ENCODE results near the gene PPP1R3A. TPM values are rescaled to one million over a fixed set of nuclear protein-coding genes. Genes with fewer than 3 reads are reported as not detected.

Gene PPP1R3A
- total RNA-seq, 4 donors from 2014 or later, result not detected

DNA sequence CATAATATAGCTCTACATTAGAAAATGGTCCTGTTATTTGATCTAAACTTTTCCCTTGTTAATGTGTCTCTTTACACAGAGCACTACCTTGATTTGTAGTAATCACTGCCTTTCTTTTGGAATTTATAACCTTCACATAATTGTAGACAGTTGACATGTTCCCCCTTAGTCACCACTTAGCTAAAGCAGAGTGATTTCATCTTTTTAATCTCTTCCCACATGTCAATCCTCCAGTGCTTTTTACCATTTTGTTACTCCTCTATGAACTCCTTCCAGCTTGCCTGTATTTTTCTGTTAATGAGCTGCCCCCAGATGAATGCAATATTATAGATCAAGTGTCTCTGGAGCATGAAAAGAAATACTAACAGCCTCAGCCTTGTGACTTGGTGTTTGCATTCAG, 2.6 kb upstream of the PPP1R3A start:
- TF ChIP-seq, protein P1, sequence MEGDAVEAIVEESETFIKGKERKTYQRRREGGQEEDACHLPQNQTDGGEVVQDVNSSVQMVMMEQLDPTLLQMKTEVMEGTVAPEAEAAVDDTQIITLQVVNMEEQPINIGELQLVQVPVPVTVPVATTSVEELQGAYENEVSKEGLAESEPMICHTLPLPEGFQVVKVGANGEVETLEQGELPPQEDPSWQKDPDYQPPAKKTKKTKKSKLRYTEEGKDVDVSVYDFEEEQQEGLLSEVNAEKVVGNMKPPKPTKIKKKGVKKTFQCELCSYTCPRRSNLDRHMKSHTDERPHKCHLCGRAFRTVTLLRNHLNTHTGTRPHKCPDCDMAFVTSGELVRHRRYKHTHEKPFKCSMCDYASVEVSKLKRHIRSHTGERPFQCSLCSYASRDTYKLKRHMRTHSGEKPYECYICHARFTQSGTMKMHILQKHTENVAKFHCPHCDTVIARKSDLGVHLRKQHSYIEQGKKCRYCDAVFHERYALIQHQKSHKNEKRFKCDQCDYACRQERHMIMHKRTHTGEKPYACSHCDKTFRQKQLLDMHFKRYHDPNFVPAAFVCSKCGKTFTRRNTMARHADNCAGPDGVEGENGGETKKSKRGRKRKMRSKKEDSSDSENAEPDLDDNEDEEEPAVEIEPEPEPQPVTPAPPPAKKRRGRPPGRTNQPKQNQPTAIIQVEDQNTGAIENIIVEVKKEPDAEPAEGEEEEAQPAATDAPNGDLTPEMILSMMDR (IDR thresholded peaks at IDR 0.05), result no peak
- no peak for TF ChIP-seq POLR2A (IDR thresholded peaks at IDR 0.05)
- intact Hi-C loops (cut with DNase I; ENCODE audit: low total_unique reads), result no loop called here
- DNase-seq (ENCODE audit: low spot score in 2 of 2), result no peak

DNA sequence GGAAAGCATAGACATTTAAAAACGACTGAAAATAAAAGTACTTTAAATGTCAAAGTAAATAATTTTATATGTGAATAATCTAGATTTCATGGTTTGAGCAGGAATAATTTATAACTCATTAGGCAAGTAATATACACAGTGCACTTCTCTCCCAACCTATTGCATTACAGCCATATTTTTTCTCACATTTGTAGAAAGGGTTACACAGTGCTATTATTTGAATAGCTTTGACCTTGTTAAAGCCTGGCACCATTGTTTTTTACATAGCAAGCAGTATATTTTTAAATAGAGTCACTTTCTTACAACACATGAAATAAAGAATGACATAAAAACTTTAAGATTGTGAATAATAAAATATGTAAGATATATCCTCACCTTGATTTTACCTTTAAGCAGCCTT, 969 bp downstream of the PPP1R3A start:
- H3K4me3 ChIP-seq (ENCODE audit: low read depth, poor library complexity, severe bottlenecking), result no peak overlapping the region
- WGBS, 2 donors, result 21 to 33% methylated on average over 1 of the region's 1 CpG
- DNase-seq (ENCODE audit: low spot score in 2 of 2), result no peak
- intact Hi-C loops (cut with DNase I; ENCODE audit: low total_unique reads), result no loop called here
- TF ChIP-seq, protein P1 (IDR thresholded peaks at IDR 0.05), result no peak
- no peak for TF ChIP-seq POLR2A (IDR thresholded peaks at IDR 0.05)

More for the DNA sequence above, 2.6 kb upstream of the PPP1R3A start:
- no peak overlapping the region for H3K4me3 ChIP-seq (ENCODE audit: low read depth, poor library complexity, severe bottlenecking)

DNA sequence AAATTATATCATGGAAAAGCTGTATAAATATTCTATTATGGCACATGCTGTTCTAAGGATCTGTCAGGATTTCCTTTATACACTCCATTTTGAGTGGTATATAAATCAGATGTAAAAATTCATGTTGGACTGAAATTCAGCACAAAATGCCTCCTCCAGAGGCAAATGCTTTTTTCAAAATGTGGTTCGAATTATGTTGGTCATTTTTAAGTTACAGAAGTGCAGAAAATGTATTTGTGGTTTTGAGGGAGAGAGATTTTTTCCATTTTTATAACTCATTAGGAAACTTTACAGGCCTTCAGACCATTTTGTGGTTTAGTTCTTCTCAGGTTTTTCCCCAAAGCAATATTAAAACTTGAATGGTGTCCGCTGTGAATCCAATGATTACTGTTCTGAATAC, 2.9 kb downstream of the PPP1R3A start:
- WGBS, 2 donors, result 73 to 76% methylated on average over 2 of the region's 2 CpGs
- H3K4me3 ChIP-seq (ENCODE audit: low read depth, poor library complexity, severe bottlenecking), result no peak overlapping the region
- TF ChIP-seq, protein P1 (IDR thresholded peaks at IDR 0.05), result no peak
- TF ChIP-seq POLR2A (IDR thresholded peaks at IDR 0.05), result no peak
- DNase-seq (ENCODE audit: low spot score in 2 of 2), result no peak
- intact Hi-C loops (cut with DNase I; ENCODE audit: low total_unique reads), result no loop called here

DNA sequence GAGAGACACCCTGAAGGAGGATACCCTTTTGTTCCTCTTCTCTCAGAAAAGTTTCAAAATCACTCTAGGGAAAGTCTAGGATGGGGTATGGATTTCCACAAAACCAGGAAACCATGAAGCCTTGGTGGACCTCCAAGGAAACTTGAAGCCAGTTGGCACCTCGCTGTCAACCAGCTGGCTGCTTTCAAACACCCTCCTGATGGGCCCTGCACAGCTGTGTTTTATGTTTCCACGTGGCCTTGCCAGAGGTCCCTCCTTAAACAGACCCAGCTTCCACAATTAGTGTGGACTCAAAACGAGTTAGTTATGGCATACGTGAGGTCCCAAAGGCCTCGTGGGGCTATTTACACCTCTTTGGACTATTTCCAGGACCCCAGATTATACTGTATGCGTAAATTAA, 5.9 kb downstream of the PPP1R3A start:
- DNase-seq (ENCODE audit: low spot score in 2 of 2), result no peak
- H3K4me3 ChIP-seq (ENCODE audit: low read depth, poor library complexity, severe bottlenecking), result no peak overlapping the region
- intact Hi-C loops (cut with DNase I; ENCODE audit: low total_unique reads), result no loop called here
- TF ChIP-seq POLR2A (IDR thresholded peaks at IDR 0.05), result no peak
- TF ChIP-seq, protein P1 (IDR thresholded peaks at IDR 0.05), result no peak
- WGBS, 2 donors, result 47 to 56% methylated on average over 6 of the region's 6 CpGs

DNA sequence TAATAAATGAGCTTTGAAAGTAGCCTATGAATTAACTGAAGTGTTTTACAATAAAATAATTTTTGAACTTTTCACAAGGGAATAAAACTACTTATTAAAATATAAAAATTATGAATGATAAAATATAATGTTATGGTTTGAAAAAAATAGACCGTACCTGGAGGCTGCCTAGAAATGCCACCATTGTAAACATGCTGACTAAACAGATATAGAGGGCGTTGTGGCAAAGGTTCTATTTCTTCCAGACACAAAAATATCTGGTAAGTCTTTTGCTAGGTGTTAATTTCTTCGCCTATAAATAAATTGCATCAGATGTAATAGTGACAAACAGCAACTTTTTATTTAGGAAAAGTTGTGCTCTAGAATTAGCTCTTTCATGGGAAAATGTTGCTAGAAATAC, 11.2 kb downstream of the PPP1R3A start:
- TF ChIP-seq, protein P1 (IDR thresholded peaks at IDR 0.05), result no peak
- TF ChIP-seq POLR2A (IDR thresholded peaks at IDR 0.05), result no peak
- no peak overlapping the region for H3K4me3 ChIP-seq (ENCODE audit: low read depth, poor library complexity, severe bottlenecking)
- intact Hi-C loops (cut with DNase I; ENCODE audit: low total_unique reads), result no loop called here
- WGBS, 2 donors, result 83 to 86% methylated on average over 3 of the region's 3 CpGs
- no peak for DNase-seq (ENCODE audit: low spot score in 2 of 2)

DNA sequence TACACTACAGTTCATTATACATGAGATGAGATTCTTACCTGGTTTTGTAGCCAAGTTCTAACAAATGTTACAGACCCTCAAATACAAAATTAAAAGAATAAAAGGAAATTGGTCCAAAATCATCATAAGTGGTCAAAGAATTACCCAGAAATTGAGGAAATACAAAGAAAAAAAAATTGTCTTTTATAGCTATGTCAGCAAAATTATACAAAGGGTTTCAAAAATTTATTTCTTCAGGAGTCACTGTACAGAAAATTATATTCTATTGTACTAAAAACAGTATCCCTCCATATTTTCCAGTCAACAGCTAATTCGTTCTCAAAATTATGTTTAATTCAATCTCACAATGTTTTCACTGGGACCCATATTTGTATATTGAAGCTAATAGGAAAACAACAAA, 14.3 kb downstream of the PPP1R3A start:
- intact Hi-C loops (cut with DNase I; ENCODE audit: low total_unique reads), result no loop called here
- no peak overlapping the region for H3K4me3 ChIP-seq (ENCODE audit: low read depth, poor library complexity, severe bottlenecking)
- 65 to 69% methylated on average over 1 of the region's 1 CpG for whole genome bisulfite sequencing, 2 donors
- TF ChIP-seq, protein P1 (IDR thresholded peaks at IDR 0.05), result no peak
- TF ChIP-seq POLR2A (IDR thresholded peaks at IDR 0.05), result no peak
- no peak for DNase-seq (ENCODE audit: low spot score in 2 of 2)

Measured in lower leg skin (tissue), 4 donors.